M059J (cell line): ENCODE data around the gene GABPB1. TPM values are rescaled to one million over a fixed set of nuclear protein-coding genes. Genes with fewer than 3 reads are reported as not detected.

Source experiments
- DNase-seq: peaks from one replicate; pipeline ENCODE4 v3.0.0-alpha.2; 2012; ENCODE audit warnings: low read depth
- total RNA-seq: library from RNA; depleted of rRNA; stranded (reverse); fragments of >200 nt; shearing (Covaris generic); gene quantifications from 2 replicates; pipeline ENCODE4 v1.2.3, GENCODE V29; 2014

Gene GABPB1
- total RNA-seq, 1 experiment from 2014 or later: 41.8 TPM

GRCh38 chr15:50344006-50344464 lies 11.0 kb downstream of the GABPB1 start:
- no peak for DNase-seq

GRCh38 chr15:50341616-50342136 lies 13.3 kb downstream of the GABPB1 start:
- no peak for DNase-seq

GRCh38 chr15:50340416-50340815 lies 14.6 kb downstream of the GABPB1 start:
- DNase-seq: no peak

GRCh38 chr15:50339717-50340116 lies 15.3 kb downstream of the GABPB1 start:
- DNase-seq: no peak

- DNase-seq: no peak
Observed at GRCh38 chr15:50335251-50335650, 19.7 kb downstream of the GABPB1 start.

- DNase-seq: no peak
Observed at GRCh38 chr15:50333229-50333628, 21.8 kb downstream of the GABPB1 start.

- DNase-seq: peak; percentile 25
Observed at GRCh38 chr15:50330921-50331320, 24.1 kb downstream of the GABPB1 start.

GRCh38 chr15:50328116-50328515 lies 26.9 kb downstream of the GABPB1 start:
- DNase-seq: no peak

GRCh38 chr15:50321680-50322210 lies 33.3 kb downstream of the GABPB1 start:
- no peak for DNase-seq

GRCh38 chr15:50320504-50320903 lies 34.5 kb downstream of the GABPB1 start:
- DNase-seq: no peak

GRCh38 chr15:50318697-50319096 lies 36.3 kb downstream of the GABPB1 start:
- DNase-seq: no peak

- DNase-seq: peak; percentile 57
Observed at GRCh38 chr15:50315814-50316630, 39.0 kb downstream of the GABPB1 start.

- DNase-seq: no peak
Observed at GRCh38 chr15:50312636-50313035, 42.4 kb downstream of the GABPB1 start.

GRCh38 chr15:50307799-50308198 lies 47.2 kb downstream of the GABPB1 start:
- no peak for DNase-seq

GRCh38 chr15:50304836-50305235 lies 50.2 kb downstream of the GABPB1 start:
- no peak for DNase-seq

GRCh38 chr15:50302581-50302980 lies 52.4 kb downstream of the GABPB1 start:
- DNase-seq: no peak

- DNase-seq: no peak
Observed at GRCh38 chr15:50298340-50298739, 56.7 kb downstream of the GABPB1 start.

GRCh38 chr15:50295966-50296365 lies 59.0 kb downstream of the GABPB1 start:
- no peak for DNase-seq

- no peak for DNase-seq
Observed at GRCh38 chr15:50289749-50290148, 65.2 kb downstream of the GABPB1 start.

- DNase-seq: no peak
Observed at GRCh38 chr15:50287324-50288116, 67.5 kb downstream of the GABPB1 start.

- no peak for DNase-seq
Observed at GRCh38 chr15:50281427-50281826, 73.6 kb downstream of the GABPB1 start.

- DNase-seq: peak; percentile 90
Observed at GRCh38 chr15:50280271-50280670, 74.7 kb downstream of the GABPB1 start.
